ENCODE data around the gene CYP2F1. TPM values are rescaled to one million over a fixed set of nuclear protein-coding genes. Genes with fewer than 3 reads are reported as not detected.
"Not testable (repeated sequence)": the region's sequence is repeated elsewhere in the genome, so short reads cannot be mapped to it uniquely, and the experiment has no call there.

The CYP2F1 gene
- total and polyA plus RNA-seq, 5 donors, result not detected

DNA sequence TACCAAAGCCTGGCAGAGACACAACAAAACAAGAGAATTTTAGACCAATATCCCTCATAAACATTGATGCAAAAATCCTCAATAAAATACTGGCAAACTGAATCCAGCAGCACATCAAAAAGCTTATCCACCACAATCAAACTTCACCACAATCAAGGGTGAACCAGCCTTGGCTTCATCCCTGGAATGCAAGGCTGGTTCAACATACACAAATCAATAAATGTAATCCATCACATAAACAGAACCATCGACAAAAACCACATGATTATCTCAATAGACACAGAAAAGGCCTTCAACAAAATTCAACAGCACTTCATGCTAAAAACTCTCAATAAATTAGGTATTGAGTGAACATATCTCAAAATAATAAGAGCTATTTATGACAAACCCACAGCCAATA is 12.0 kb upstream of the CYP2F1 start:
- intact Hi-C loops (cut with DNase I); H3K9me3 ChIP-seq (ENCODE audit: control insufficient read depth, low read length); DNase-seq; H3K27ac ChIP-seq (ENCODE audit: low read length); H3K27me3 ChIP-seq (ENCODE audit: control insufficient read depth, insufficient read depth); ATAC-seq; H3K4me1 ChIP-seq (ENCODE audit: control insufficient read depth, insufficient read depth, low read length); H3K4me3 ChIP-seq (ENCODE audit: low read length): not testable (repeated sequence)
- WGBS, result 86% methylated on average over 1 of the region's 1 CpG

DNA sequence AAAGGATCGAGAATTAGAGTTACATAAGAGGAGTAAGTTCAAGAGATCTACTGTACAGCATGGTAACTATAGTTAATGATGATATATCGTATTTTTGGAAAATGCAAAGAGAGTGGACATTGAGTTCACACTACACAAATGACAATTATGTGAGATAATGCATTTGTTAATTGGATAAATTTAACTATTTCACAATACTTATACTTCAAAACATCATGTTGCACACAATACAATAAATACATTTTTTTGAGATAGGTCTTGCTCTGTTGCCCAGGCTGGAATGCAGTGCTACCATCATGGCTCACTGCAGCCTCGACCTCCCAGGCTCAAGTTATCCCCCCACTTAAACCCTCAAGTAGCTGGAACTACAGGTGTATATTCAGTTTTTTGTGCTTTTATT is 8.1 kb upstream of the CYP2F1 start:
- no peak overlapping the region for H3K27ac ChIP-seq (ENCODE audit: low read length)
- no peak for ATAC-seq
- WGBS, result 79% methylated on average over 3 of the region's 3 CpGs
- no peaks in the 10 kb centered on the region for H3K27me3 ChIP-seq (ENCODE audit: control insufficient read depth, insufficient read depth)
- no peak for DNase-seq
- H3K4me3 ChIP-seq (ENCODE audit: low read length), result no peak overlapping the region
- H3K9me3 ChIP-seq (ENCODE audit: control insufficient read depth, low read length), result no peaks in the 10 kb centered on the region
- intact Hi-C loops (cut with DNase I), result no loop called here
- H3K4me1 ChIP-seq (ENCODE audit: control insufficient read depth, insufficient read depth, low read length), result no peaks in the 10 kb centered on the region

DNA sequence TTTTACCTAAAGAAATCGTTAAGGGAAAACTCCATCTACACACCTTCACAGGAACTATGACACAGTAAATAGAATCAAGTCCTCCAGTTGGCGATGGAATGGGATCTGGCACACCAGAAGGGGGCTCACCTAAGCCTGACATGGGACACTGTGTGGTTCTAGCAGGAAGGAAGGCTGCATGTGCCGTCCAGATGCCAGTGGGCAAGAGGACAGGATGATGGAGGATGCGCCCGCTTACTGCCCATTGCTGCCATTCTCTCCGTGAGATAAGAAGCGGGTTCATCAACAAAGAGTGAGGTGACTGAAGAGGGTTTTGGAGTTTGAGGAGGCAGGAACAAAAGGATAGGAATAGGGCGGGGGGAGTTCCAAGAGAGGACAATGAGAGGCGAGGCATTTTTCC is 2.9 kb upstream of the CYP2F1 start:
- Histone ChIP-seq H3K4me1 (ENCODE audit: control insufficient read depth, insufficient read depth, low read length) (no peaks in the 10 kb centered on the region), H3K4me3 (ENCODE audit: low read length) (no peak overlapping the region), H3K27me3 (ENCODE audit: control insufficient read depth, insufficient read depth) (no peaks in the 10 kb centered on the region), H3K9me3 (ENCODE audit: control insufficient read depth, low read length) (no peaks in the 10 kb centered on the region), H3K27ac (ENCODE audit: low read length) (no peak overlapping the region)
- WGBS, result 85% methylated on average over 9 of the region's 9 CpGs
- intact Hi-C loops (cut with DNase I), result no loop called here
- ATAC-seq (no peak), DNase-seq (no peak)

DNA sequence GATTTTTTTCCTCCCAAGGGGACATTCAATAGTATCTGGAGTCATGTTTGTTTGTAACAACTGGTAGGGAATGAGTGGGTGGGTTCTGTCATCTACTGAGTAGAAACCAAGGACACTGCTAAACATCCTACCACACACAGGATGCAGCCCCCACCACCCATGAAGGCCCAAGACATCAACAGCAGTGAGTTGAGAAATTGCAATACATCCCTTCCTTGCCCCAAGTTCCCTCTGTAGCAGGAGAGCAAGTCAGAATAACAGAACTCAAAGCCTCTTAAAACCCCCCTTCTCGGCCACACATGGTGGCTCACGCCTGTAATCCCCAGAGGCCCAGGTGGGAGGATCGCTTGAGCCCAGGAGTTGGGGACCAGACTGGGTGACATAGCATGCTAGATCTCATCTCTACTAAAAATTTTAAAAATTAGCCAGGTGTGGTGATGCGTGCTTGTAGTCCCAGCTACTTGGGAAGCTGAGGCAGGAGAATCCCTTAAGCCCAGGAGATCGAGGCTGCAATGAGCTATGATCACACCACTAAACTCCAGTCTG is 2.4 kb upstream of the CYP2F1 start:
- WGBS, result 89% methylated on average over 5 of the region's 5 CpGs
- Histone ChIP-seq H3K27me3 (ENCODE audit: control insufficient read depth, insufficient read depth) (no peaks in the 10 kb centered on the region), H3K9me3 (ENCODE audit: control insufficient read depth, low read length) (no peaks in the 10 kb centered on the region)

DNA sequence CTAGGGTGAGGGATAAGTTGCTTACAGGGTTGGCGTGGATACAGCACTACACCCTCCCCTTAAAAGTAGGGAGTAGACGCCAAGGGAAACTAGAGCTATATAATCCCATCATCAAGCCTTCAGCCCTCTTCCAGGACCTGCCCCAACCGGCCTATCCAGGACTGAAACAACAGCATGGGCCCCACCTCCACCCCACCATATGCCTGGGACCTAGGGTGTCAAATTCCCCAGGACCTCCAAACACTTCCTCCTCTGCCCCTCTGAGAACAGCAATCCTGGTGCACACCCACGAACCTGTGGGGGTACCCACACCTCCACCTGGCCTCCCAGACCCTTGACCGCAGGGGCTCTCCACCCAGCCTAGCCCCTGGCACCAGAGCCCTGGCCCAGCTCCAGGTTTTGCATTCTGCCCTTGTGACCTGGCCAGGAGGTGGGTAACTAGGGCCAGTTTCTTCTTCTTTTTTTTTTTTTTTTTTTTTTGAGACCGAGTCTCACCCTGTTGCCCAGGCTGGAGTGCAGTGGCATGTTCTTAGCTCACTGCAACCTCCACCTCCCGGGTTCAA is 1.4 kb upstream of the CYP2F1 start:
- 77% methylated on average over 7 of the region's 7 CpGs for WGBS
- Histone ChIP-seq H3K4me3 (ENCODE audit: low read length) (no peak overlapping the region), H3K4me1 (ENCODE audit: control insufficient read depth, insufficient read depth, low read length) (no peaks in the 10 kb centered on the region), H3K27ac (ENCODE audit: low read length) (no peak overlapping the region), H3K9me3 (ENCODE audit: control insufficient read depth, low read length) (no peaks in the 10 kb centered on the region), H3K27me3 (ENCODE audit: control insufficient read depth, insufficient read depth) (no peaks in the 10 kb centered on the region)
- intact Hi-C loops (cut with DNase I), result no loop called here
- ATAC-seq (no peak), DNase-seq (no peak)

More for the DNA sequence above, 2.4 kb upstream of the CYP2F1 start:
- no peak for DNase-seq
- ATAC-seq, result no peak
- intact Hi-C loops (cut with DNase I), result no loop called here
- Histone ChIP-seq H3K4me3 (ENCODE audit: low read length) (no peak overlapping the region), H3K4me1 (ENCODE audit: control insufficient read depth, insufficient read depth, low read length) (no peaks in the 10 kb centered on the region), H3K27ac (ENCODE audit: low read length) (no peak overlapping the region)

DNA sequence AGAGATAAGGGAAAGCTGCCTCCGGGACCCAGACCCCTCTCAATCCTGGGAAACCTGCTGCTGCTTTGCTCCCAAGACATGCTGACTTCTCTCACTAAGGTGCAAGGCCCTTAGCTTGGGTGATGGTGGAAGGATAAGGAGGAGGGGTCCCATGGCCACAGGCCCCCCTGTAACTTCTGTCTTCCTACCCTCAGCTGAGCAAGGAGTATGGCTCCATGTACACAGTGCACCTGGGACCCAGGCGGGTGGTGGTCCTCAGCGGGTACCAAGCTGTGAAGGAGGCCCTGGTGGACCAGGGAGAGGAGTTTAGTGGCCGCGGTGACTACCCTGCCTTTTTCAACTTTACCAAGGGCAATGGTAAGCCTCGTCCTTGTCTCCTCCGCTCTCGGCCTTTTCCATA is 2.0 kb downstream of the CYP2F1 start:
- Histone ChIP-seq H3K9me3 (ENCODE audit: control insufficient read depth, low read length) (no peaks in the 10 kb centered on the region), H3K4me3 (ENCODE audit: low read length) (no peak overlapping the region), H3K27ac (ENCODE audit: low read length) (no peak overlapping the region), H3K4me1 (ENCODE audit: control insufficient read depth, insufficient read depth, low read length) (no peaks in the 10 kb centered on the region), H3K27me3 (ENCODE audit: control insufficient read depth, insufficient read depth) (no peaks in the 10 kb centered on the region)
- intact Hi-C loops (cut with DNase I), result no loop called here
- DNase-seq, result no peak
- 72% methylated on average over 8 of the region's 8 CpGs for WGBS
- ATAC-seq, result no peak

DNA sequence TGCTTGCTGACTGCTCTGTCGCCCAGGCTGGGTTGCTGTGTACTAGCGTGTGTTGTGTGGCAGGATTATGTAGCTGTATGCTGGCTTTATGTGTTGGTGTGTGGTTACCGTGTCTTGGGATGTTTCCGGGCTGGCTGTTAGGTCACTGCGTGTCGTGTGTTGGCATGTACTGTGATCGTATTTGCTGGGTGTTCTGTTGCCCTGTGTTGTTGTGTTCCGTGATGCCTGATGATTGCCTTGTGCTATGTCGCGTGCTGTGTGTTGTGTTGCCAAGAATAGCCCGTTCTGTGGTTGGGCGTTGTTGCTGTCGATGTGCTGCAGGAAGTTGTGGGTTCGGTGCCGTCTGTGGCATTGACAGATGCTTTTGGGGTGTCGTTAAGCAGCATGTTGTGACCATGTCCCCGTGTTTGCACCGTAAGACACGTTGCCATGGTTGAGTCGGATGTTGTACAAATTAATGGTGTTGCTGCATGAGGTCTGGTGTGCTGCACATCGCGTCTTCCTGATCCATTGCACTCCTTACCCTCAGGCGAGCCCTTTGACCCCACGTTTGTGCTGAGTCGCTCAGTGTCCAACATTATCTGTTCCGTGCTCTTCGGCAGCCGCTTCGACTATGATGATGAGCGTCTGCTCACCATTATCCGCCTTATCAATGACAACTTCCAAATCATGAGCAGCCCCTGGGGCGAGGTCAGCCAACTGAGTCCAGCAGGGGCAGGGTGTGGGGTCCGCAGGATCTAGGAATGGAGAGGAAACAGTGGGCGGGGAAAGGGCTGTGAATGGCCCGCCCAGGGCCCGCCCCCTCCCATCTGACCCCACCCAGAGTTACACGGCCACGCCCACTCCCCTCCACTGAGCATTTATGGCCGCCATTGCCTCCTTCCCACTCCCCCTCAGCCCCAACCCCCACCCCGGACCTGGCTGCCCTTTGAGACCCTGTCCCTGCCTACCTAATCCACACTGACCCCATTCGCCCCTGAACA is 7.0 kb downstream of the CYP2F1 start:
- H3K4me1 ChIP-seq (ENCODE audit: control insufficient read depth, insufficient read depth, low read length); H3K9me3 ChIP-seq (ENCODE audit: control insufficient read depth, low read length); H3K4me3 ChIP-seq (ENCODE audit: low read length); intact Hi-C loops (cut with DNase I); H3K27ac ChIP-seq (ENCODE audit: low read length); H3K27me3 ChIP-seq (ENCODE audit: control insufficient read depth, insufficient read depth); ATAC-seq; DNase-seq: not testable (repeated sequence)
- WGBS, result 71% methylated on average over 38 of the region's 41 CpGs

DNA sequence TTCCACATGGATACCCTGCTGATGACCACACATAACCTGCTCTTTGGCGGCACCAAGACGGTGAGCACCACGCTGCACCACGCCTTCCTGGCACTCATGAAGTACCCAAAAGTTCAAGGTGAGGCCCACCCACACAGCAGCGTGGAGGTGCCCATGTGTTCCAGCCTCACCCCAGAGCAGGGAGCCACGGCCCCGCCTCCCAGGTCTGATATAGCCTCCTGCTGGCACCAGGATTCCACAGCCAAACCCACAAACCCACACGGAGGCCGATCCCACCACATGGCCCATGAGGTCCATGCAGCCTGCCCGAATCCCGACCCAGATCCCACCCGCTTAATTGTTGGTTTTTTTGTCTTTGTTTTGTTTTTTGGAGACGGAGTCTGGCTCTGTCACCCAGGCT is 8.6 kb downstream of the CYP2F1 start:
- WGBS, result 89% methylated on average over 13 of the region's 13 CpGs
- H3K4me3 ChIP-seq (ENCODE audit: low read length); H3K27me3 ChIP-seq (ENCODE audit: control insufficient read depth, insufficient read depth); DNase-seq; H3K9me3 ChIP-seq (ENCODE audit: control insufficient read depth, low read length); ATAC-seq; intact Hi-C loops (cut with DNase I); H3K4me1 ChIP-seq (ENCODE audit: control insufficient read depth, insufficient read depth, low read length); H3K27ac ChIP-seq (ENCODE audit: low read length): not testable (repeated sequence)

DNA sequence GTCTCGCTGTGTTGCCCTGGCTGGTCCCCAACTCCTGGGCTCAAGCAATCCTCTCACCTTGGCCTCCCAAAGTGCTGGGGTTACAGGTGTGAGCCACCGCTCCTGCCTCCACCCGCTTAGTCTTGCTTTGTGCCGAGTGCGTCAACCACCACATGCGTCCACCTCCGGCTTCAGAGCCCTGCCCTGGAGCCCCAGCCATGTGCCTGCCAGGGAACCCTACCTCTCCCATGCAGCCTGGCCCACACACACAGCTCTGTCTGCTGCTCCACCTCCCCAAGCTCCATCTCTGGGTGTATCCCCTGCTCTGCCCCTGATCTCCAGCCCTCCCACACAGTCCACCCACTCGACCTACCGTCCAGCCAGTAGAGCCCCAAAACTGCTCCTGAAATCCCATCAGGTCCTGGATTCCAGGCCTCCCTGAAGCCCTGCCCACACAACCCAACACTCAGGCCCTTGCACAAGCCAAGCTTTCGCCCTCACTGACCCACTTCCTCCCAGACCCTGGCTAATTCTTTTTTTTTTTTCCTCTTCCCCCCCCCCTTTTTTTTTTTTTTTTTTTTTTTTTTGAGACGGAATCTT is 9.6 kb downstream of the CYP2F1 start:
- ATAC-seq (no peak), DNase-seq (no peak)
- H3K4me1 ChIP-seq (ENCODE audit: control insufficient read depth, insufficient read depth, low read length), result no peaks in the 10 kb centered on the region
- H3K4me3 ChIP-seq (ENCODE audit: low read length), result no peak overlapping the region
- no peaks in the 10 kb centered on the region for H3K9me3 ChIP-seq (ENCODE audit: control insufficient read depth, low read length)
- 85% methylated on average over 11 of the region's 11 CpGs for WGBS
- no peak overlapping the region for H3K27ac ChIP-seq (ENCODE audit: low read length)
- no peaks in the 10 kb centered on the region for H3K27me3 ChIP-seq (ENCODE audit: control insufficient read depth, insufficient read depth)
- intact Hi-C loops (cut with DNase I), result no loop called here

DNA sequence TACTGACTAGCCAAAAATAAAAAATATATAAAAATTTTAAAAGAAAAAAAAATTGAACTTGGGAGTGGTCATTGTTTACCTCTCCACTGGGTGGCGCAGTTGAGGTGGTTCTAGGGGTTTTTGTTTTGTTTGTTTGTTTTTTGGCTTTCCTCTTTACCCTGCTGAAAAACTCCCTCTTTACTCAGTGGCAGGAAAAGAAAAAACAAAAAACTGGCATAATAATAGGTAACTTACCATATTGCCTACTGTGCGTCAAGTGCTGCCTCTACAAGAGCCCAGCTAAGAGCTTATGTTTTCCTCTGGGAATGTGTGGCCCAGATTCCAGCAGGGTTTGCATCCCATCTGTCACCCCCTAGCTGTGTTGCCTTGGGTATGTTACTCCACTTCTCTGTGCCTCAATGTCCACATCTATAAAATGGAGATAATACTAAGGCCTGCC is 12.6 kb downstream of the CYP2F1 start:
- intact Hi-C loops (cut with DNase I); H3K27ac ChIP-seq (ENCODE audit: low read length); H3K9me3 ChIP-seq (ENCODE audit: control insufficient read depth, low read length); ATAC-seq; DNase-seq; H3K27me3 ChIP-seq (ENCODE audit: control insufficient read depth, insufficient read depth); H3K4me1 ChIP-seq (ENCODE audit: control insufficient read depth, insufficient read depth, low read length); H3K4me3 ChIP-seq (ENCODE audit: low read length): not testable (repeated sequence)
- WGBS, result 51% methylated on average over 2 of the region's 2 CpGs

DNA sequence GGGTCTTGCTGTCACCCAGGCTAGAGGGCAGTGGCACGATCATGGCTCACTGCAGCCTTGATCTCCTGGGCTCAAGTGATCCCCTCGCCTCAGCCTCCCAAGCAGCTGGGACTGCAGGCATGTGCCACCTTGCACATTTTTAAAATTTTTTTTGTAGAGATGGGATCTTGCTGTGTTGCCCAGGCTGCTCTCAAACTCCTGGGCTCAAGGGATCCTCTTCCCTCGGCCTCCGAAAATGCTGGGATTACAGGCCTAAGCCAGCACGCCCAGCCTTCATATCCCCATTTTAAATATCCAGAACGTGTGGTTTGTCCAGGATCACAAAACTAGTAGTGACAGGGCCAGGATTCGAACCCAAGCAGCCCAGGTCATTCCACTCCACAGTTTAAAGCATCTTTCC is 13.1 kb downstream of the CYP2F1 start:
- H3K9me3 ChIP-seq (ENCODE audit: control insufficient read depth, low read length); H3K4me1 ChIP-seq (ENCODE audit: control insufficient read depth, insufficient read depth, low read length); ATAC-seq; H3K4me3 ChIP-seq (ENCODE audit: low read length); H3K27me3 ChIP-seq (ENCODE audit: control insufficient read depth, insufficient read depth); intact Hi-C loops (cut with DNase I); DNase-seq; H3K27ac ChIP-seq (ENCODE audit: low read length): not testable (repeated sequence)
- 80% methylated on average over 7 of the region's 7 CpGs for WGBS
